NK-92 treated with Interleukin-12 subunit alpha and Interleukin-12 subunit beta, amount 100 ng/mL, for 24 hours (cell line): ENCODE results near the gene LRRC14B.
"Not testable (repeated sequence)": the region's sequence is repeated elsewhere in the genome, so short reads cannot be mapped to it uniquely, and the experiment has no call there.

Source experiments
- DNase-seq: peaks from one replicate; lab custom pipeline; 2025; lab: John Stamatoyannopoulos, UW

The LRRC14B gene

GRCh38 chr5:241045-241669, 49.9 kb downstream of the LRRC14B start:
- not testable (repeated sequence) for DNase-seq

GRCh38 chr5:243683-244367, 52.5 kb downstream of the LRRC14B start:
- DNase-seq, result not testable (repeated sequence)

- not testable (repeated sequence) for DNase-seq
Measured at GRCh38 chr5:245717-246116, 54.4 kb downstream of the LRRC14B start.
